Measurements from ENCODE around the gene ARHGAP26.
"Not testable (repeated sequence)": the region's sequence is repeated elsewhere in the genome, so short reads cannot be mapped to it uniquely, and the experiment has no call there.

ARHGAP26 gene

GRCh38 chr5:142970440-142971030, 200.4 kb downstream of the ARHGAP26 start:
- no peak for DNase-seq

GRCh38 chr5:142971303-142972013, 201.3 kb downstream of the ARHGAP26 start:
- no peak for DNase-seq

GRCh38 chr5:142972064-142972570, 201.9 kb downstream of the ARHGAP26 start:
- no peak for DNase-seq

- no peak for DNase-seq
Observed at GRCh38 chr5:142973932-142974331, 203.8 kb downstream of the ARHGAP26 start.

GRCh38 chr5:142974409-142974808, 204.2 kb downstream of the ARHGAP26 start:
- no peak for DNase-seq

- no peak for DNase-seq
Observed at GRCh38 chr5:142976861-142977260, 206.7 kb downstream of the ARHGAP26 start.

- DNase-seq, result no peak
Observed at GRCh38 chr5:142977363-142978051, 207.3 kb downstream of the ARHGAP26 start.

- no peak for DNase-seq
Observed at GRCh38 chr5:142978252-142978651, 208.1 kb downstream of the ARHGAP26 start.

GRCh38 chr5:142978726-142979125, 208.5 kb downstream of the ARHGAP26 start:
- no peak for DNase-seq

GRCh38 chr5:142979636-142980035, 209.5 kb downstream of the ARHGAP26 start:
- DNase-seq, result no peak

GRCh38 chr5:142981475-142981874, 211.3 kb downstream of the ARHGAP26 start:
- DNase-seq, result no peak

GRCh38 chr5:142981886-142982820, 212.0 kb downstream of the ARHGAP26 start:
- DNase-seq, result no peak

- no peak for DNase-seq
Observed at GRCh38 chr5:142982821-142983200, 212.6 kb downstream of the ARHGAP26 start.

- DNase-seq, result no peak
Observed at GRCh38 chr5:142984011-142984410, 213.8 kb downstream of the ARHGAP26 start.

- DNase-seq, result no peak
Observed at GRCh38 chr5:142984525-142984924, 214.3 kb downstream of the ARHGAP26 start.

GRCh38 chr5:142989270-142989669, 219.1 kb downstream of the ARHGAP26 start:
- not testable (repeated sequence) for DNase-seq

- not testable (repeated sequence) for DNase-seq
Observed at GRCh38 chr5:142990073-142990472, 219.9 kb downstream of the ARHGAP26 start.

- no peak for DNase-seq
Observed at GRCh38 chr5:142994218-142994617, 224.0 kb downstream of the ARHGAP26 start.

- DNase-seq, result not testable (repeated sequence)
Observed at GRCh38 chr5:142995621-142996020, 225.4 kb downstream of the ARHGAP26 start.

GRCh38 chr5:142997591-142997990, 227.4 kb downstream of the ARHGAP26 start:
- no peak for DNase-seq

- DNase-seq, result no peak
Observed at GRCh38 chr5:142998316-142999020, 228.3 kb downstream of the ARHGAP26 start.

- DNase-seq, result not testable (repeated sequence)
Observed at GRCh38 chr5:143000551-143000950, 230.4 kb downstream of the ARHGAP26 start.

All from NCI-H1436 treated with DMSO at 0.1 percent for 48 hours (cell line).